GM12864 (cell line): ENCODE results near the gene ASIP.
"Not testable (repeated sequence)": the region's sequence is repeated elsewhere in the genome, so short reads cannot be mapped to it uniquely, and the experiment has no call there.

ENCODE experiments used
- DNase-seq: peaks from one replicate; pipeline ENCODE4 v3.0.0-alpha.2; 2011; ENCODE audit warnings: low read depth
- H3K4me3 ChIP-seq: 2 replicates; pipeline ENCODE4 v1.5.1; 2011; ENCODE audit warnings: mild to moderate bottlenecking, low read depth, low read length, control low read depth
- TF ChIP-seq, protein P1 (sequence below): IDR thresholded peaks from 2 replicates; pipeline ENCODE4 v1.5.1; 2011; ENCODE audit warnings: low read depth, mild to moderate bottlenecking, moderate library complexity, low read length, control low read depth, inconsistent platforms; ENCODE audit errors: missing control alignments

Gene ASIP

DNA sequence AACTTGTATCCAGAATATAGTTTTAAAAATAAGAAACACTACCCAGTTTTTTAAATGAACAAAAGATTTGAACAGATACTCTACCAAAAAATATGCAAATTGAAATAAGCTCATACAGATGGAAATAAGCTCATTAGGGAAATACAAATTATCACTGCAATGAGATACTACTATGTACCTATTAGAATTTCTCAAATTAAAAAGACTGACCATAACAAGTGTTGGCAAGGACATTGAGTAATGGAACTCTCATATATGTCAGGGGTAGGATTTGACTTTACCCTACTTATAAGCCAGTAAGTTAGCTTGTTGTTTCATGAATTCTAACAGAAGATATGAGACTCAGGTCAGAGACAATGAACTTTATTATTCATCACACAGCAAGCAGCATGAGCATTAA lies 9.6 kb upstream of the ASIP start:
- no peak for DNase-seq
- no peak overlapping the region for H3K4me3 ChIP-seq
- TF ChIP-seq, protein P1, sequence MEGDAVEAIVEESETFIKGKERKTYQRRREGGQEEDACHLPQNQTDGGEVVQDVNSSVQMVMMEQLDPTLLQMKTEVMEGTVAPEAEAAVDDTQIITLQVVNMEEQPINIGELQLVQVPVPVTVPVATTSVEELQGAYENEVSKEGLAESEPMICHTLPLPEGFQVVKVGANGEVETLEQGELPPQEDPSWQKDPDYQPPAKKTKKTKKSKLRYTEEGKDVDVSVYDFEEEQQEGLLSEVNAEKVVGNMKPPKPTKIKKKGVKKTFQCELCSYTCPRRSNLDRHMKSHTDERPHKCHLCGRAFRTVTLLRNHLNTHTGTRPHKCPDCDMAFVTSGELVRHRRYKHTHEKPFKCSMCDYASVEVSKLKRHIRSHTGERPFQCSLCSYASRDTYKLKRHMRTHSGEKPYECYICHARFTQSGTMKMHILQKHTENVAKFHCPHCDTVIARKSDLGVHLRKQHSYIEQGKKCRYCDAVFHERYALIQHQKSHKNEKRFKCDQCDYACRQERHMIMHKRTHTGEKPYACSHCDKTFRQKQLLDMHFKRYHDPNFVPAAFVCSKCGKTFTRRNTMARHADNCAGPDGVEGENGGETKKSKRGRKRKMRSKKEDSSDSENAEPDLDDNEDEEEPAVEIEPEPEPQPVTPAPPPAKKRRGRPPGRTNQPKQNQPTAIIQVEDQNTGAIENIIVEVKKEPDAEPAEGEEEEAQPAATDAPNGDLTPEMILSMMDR: no peak

DNA sequence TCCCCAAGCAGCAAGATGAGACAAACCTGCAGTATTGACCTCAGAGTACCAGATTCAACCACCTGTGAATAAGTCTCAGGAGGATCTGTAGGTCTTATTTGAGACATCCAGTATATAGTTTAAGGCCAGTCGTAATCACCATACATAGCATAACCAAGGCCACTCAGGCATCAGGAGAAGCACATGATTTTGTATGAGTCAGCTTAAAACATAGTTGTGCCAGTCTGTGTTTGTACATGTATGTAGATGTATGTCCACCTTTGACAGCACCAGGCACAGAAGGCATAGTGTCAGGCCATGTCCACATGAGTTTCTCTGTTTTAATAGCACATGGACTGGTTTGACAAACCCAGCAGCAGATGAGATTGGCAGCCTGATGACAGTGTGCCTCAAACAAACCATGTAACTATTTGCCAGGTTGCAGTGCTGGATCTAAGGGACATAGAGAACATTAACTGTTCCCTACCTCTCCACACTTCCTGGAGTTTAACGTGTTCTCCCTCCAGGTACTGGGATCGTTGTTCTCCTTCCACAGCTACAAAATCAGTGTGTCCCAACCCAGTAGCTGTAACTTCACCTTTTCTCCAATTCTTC lies 8.6 kb upstream of the ASIP start:
- H3K4me3 ChIP-seq: no peak overlapping the region
- DNase-seq: no peak
- TF ChIP-seq, protein P1: no peak

DNA sequence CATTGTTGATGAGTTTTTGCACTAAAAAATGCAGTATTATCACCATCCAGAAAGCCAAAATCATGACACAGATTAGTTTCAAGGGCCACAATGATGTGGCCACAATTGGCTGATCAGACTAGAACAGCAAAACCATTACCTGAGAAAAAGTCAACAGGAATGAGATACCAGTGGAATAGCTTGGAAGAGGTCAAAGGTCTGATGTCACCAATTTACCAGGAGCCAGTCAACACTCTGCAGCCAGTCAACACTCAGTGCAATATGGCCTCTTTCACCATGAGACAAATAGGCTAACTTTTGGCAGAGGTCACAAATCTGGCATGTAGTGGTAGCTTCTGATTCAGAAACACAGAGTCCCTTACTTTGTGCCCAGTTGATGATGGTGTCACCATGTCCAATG lies 7.5 kb upstream of the ASIP start:
- TF ChIP-seq, protein P1: no peak
- no peak for DNase-seq
- no peak overlapping the region for H3K4me3 ChIP-seq

DNA sequence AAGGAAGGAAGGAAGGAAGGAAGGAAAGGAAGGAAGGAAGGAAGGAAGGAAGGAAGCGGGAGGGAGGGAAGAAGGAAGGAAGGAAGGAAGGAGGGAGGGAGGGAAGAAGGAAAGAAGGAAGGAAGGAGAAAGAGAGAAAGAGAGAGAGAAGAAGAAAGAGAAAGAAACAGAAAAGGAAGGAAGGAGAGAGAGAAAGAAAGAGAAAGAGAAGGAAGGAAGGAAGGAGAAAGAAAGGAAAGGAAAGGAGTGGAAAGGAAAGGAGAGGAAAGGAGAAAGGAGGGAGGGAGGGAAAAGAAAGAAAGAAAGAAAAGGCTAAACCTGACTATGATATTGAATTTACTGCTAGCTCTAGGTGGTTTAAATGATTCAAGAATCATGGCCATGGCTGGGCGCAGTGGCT lies 5.3 kb upstream of the ASIP start:
- TF ChIP-seq, protein P1: no peak
- H3K4me3 ChIP-seq: no peak overlapping the region
- no peak for DNase-seq

DNA sequence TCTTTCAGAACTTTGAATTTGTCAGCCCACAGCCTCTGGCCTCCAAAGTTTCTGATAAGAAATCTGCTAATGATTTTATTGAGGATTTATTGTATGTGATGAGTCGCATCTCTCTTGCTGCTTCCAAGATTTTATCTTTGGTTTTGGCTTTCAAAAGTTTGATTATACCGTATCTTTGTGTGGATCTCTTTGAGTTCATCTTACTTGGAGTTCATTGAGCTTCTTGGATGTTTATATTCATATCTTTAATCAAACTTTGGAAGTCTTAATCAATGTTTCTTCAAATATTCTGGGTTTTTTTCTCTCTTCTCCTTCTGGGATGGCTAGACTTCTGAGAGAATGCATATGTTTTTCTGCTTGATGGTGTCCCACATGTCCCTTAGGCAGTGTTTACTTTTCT lies 3.3 kb upstream of the ASIP start:
- no peak overlapping the region for H3K4me3 ChIP-seq
- TF ChIP-seq, protein P1: no peak
- DNase-seq: no peak

DNA sequence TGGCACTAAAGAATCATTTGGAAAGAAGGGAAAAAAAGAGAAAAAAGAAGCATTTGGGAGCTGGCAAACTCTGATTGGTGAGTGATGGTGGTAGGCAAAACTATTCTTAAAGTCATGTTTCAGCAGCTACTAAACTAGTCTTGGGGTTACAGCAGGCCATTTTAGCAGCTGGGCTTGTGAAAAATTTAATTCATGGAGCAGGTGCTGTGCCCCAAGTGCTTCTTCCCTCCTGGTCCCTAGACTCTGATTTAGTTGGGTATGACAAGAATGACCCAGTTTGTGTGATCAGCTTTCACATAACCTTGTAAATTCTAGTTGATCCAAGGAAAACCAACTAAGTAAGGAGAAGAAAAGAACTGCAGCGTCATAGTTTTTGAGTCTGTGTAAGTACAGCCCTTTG lies 1.1 kb upstream of the ASIP start:
- TF ChIP-seq, protein P1: no peak
- DNase-seq: no peak
- no peak overlapping the region for H3K4me3 ChIP-seq

DNA sequence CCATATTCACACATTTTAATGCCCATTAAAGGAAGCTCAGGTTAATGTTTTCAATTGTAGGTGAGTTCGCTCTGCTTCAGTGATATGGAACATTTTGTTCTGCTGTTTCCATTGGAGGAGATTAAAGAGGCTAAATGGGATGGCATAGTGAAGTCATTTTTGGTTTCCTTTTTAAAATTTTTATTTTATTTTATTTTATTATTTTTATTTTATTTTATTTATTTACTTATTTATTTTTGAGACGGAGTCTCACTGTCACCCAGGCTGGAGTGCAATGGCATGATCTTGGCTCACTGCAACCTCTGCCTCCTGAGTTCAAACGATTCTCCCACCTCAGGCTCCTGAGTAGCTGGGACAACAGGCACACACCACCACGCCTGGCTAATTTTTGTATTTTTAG lies 792 bp downstream of the ASIP start:
- not testable (repeated sequence) for H3K4me3 ChIP-seq, DNase-seq
